Panc1 (cell line): ENCODE data around the gene DUS1L. TPM values are rescaled to one million over a fixed set of nuclear protein-coding genes. Genes with fewer than 3 reads are reported as not detected.

Source experiments
- ATAC-seq: fragments of 200-7000 bp; cut with Tn5 transposase; 2 replicates; pipeline ENCODE4 v1.9.1; 2020; ENCODE audit warnings: mild to moderate bottlenecking, moderate library complexity
- BruUV-seq: library from RNA; stranded (reverse); fragments of 400-500 nt; replicated peaks from 2 replicates; lab custom pipeline; 2021; lab: Mats Ljungman, UMichigan
- CTCF ChIA-PET: fragments of 300-600 bp; sonication (Branson Sonifier 250); formaldehyde crosslinking; loops from one replicate; lab custom pipeline; 2022; ENCODE audit warnings: antibody characterized with exemption; lab: Charles Lee
- POLR2A ChIA-PET: fragments of 300-600 bp; sonication (Branson Sonifier 250); formaldehyde crosslinking; loops from one replicate; lab custom pipeline; 2022; ENCODE audit warnings: antibody characterized with exemption; lab: Charles Lee
- DNase-seq: peaks from one replicate; pipeline ENCODE4 v3.0.0-alpha.2; 2010; ENCODE audit warnings: low read depth, low spot score
- H3K27ac ChIP-seq: 2 replicates; pipeline ENCODE4 v1.5.1; 2011; ENCODE audit warnings: mild to moderate bottlenecking, low read length, inconsistent platforms
- H3K27me3 ChIP-seq: fragments of 200-500 bp; sonication (Bioruptor generic); 2 replicates; pipeline ENCODE4 v1.6.0; 2014; ENCODE audit warnings: low read length, inconsistent platforms; ENCODE audit not compliant: control insufficient read depth, insufficient read depth
- H3K36me3 ChIP-seq: fragments of 200-500 bp; sonication (Bioruptor generic); 2 replicates; pipeline ENCODE4 v1.5.1; 2014; ENCODE audit warnings: inconsistent platforms, mild to moderate bottlenecking, low read length, moderate library complexity; ENCODE audit not compliant: control insufficient read depth, insufficient read depth
- H3K4me1 ChIP-seq: 2 replicates; pipeline ENCODE4 v1.5.1; 2011; ENCODE audit warnings: inconsistent platforms, mild to moderate bottlenecking, low read length, moderate library complexity; ENCODE audit not compliant: control insufficient read depth, insufficient read depth
- H3K4me3 ChIP-seq, 2 experiments: 2 replicates each; pipeline ENCODE4 v1.5.1; 2011 to 2012; ENCODE audit warnings: low read depth in 2 of 2, low read length in 2 of 2, mild to moderate bottlenecking in 2 of 2, inconsistent platforms in 1 of 2, moderate library complexity in 1 of 2
- H3K9me3 ChIP-seq: fragments of 200-500 bp; sonication (Bioruptor generic); 2 replicates; pipeline ENCODE4 v1.5.1; 2014; ENCODE audit warnings: low read depth, mild to moderate bottlenecking, inconsistent platforms, low read length, moderate library complexity; ENCODE audit not compliant: control insufficient read depth, insufficient read depth
- POLR2AphosphoS5 ChIP-seq: IDR thresholded peaks from 2 replicates; pipeline ENCODE4 v1.6.1; 2012; ENCODE audit warnings: mild to moderate bottlenecking, low read depth, low read length, moderate library complexity
- SIN3A ChIP-seq: IDR thresholded peaks from 2 replicates; pipeline ENCODE4 v1.6.1; 2012; ENCODE audit warnings: low read depth, mild to moderate bottlenecking, low read length, moderate library complexity, borderline replicate concordance; ENCODE audit not compliant: insufficient read depth
- TCF7L2 ChIP-seq: IDR thresholded peaks from 2 replicates; pipeline ENCODE4 v1.6.1; 2011; ENCODE audit warnings: mild to moderate bottlenecking, low read depth, low read length, inconsistent platforms
- in situ Hi-C: cut with HindIII; loops from 2 replicates; pipeline ENCODE4 v1.10.0; 2016; ENCODE audit warnings: low sequenced_read_pairs, low pct_unique_long_range_greater_than_20kb
- intact Hi-C: fragments of 100-400 bp; cut with micrococcal nuclease; formaldehyde crosslinking; loops from one replicate; pipeline ENCODE4 v1.10.0; 2022; ENCODE audit not compliant: unreplicated experiment
- total RNA-seq: library from RNA; stranded (reverse); gene quantifications from one replicate; pipeline ENCODE4 v1.2.1, GENCODE V29; 2021; ENCODE audit not compliant: unreplicated experiment
- TF ChIP-seq, protein P1 (sequence below): fragments of 450-650 bp; IDR thresholded peaks from 2 replicates; pipeline ENCODE4 v1.5.1; 2017; ENCODE audit warnings: mild to moderate bottlenecking
- TF ChIP-seq, protein P2 (sequence below), 2 experiments: IDR thresholded peaks; 2 replicates each; pipeline ENCODE4 v1.6.1; 2011 to 2012; ENCODE audit warnings: low read depth in 2 of 2, control low read depth in 1 of 2, low read length in 1 of 2, mild to moderate bottlenecking in 1 of 2, moderate library complexity in 1 of 2; ENCODE audit not compliant: insufficient read depth in 1 of 2

The DUS1L gene
- total RNA-seq, 1 experiment from 2014 or later: 115 TPM

GRCh38 chr17:82073446-82073845 is 7.8 kb upstream of the DUS1L start:
- no peak overlapping the region for H3K27ac ChIP-seq
- no peak for TF ChIP-seq TCF7L2
- no peak for TF ChIP-seq SIN3A
- TF ChIP-seq, protein P1, sequence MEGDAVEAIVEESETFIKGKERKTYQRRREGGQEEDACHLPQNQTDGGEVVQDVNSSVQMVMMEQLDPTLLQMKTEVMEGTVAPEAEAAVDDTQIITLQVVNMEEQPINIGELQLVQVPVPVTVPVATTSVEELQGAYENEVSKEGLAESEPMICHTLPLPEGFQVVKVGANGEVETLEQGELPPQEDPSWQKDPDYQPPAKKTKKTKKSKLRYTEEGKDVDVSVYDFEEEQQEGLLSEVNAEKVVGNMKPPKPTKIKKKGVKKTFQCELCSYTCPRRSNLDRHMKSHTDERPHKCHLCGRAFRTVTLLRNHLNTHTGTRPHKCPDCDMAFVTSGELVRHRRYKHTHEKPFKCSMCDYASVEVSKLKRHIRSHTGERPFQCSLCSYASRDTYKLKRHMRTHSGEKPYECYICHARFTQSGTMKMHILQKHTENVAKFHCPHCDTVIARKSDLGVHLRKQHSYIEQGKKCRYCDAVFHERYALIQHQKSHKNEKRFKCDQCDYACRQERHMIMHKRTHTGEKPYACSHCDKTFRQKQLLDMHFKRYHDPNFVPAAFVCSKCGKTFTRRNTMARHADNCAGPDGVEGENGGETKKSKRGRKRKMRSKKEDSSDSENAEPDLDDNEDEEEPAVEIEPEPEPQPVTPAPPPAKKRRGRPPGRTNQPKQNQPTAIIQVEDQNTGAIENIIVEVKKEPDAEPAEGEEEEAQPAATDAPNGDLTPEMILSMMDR: no peak
- TF ChIP-seq POLR2AphosphoS5: no peak
- TF ChIP-seq, protein P2, sequence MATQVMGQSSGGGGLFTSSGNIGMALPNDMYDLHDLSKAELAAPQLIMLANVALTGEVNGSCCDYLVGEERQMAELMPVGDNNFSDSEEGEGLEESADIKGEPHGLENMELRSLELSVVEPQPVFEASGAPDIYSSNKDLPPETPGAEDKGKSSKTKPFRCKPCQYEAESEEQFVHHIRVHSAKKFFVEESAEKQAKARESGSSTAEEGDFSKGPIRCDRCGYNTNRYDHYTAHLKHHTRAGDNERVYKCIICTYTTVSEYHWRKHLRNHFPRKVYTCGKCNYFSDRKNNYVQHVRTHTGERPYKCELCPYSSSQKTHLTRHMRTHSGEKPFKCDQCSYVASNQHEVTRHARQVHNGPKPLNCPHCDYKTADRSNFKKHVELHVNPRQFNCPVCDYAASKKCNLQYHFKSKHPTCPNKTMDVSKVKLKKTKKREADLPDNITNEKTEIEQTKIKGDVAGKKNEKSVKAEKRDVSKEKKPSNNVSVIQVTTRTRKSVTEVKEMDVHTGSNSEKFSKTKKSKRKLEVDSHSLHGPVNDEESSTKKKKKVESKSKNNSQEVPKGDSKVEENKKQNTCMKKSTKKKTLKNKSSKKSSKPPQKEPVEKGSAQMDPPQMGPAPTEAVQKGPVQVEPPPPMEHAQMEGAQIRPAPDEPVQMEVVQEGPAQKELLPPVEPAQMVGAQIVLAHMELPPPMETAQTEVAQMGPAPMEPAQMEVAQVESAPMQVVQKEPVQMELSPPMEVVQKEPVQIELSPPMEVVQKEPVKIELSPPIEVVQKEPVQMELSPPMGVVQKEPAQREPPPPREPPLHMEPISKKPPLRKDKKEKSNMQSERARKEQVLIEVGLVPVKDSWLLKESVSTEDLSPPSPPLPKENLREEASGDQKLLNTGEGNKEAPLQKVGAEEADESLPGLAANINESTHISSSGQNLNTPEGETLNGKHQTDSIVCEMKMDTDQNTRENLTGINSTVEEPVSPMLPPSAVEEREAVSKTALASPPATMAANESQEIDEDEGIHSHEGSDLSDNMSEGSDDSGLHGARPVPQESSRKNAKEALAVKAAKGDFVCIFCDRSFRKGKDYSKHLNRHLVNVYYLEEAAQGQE (IDR thresholded peaks at IDR 0.05; ENCODE audit: insufficient read depth in 1 of 2, low read depth in 2 of 2, low read length in 1 of 2): no peak
- in situ Hi-C loops (no loop called here), intact Hi-C loops (no loop called here)
- H3K27me3 ChIP-seq: no peaks in the 10 kb centered on the region
- no peak overlapping the region for H3K4me3 ChIP-seq
- no TSS peak for BruUV-seq
- POLR2A ChIA-PET: interaction anchor here (0.6 to 0.7 kb wide), 2 partner anchors 21 to 33 kb away, joined by 4 to 21 read pairs; no protein-coding TSS in a partner anchor
- no peak for ATAC-seq
- no peaks in the 10 kb centered on the region; the same call in 1 of the 2 replicates for H3K36me3 ChIP-seq
- no peaks in the 10 kb centered on the region for H3K9me3 ChIP-seq
- DNase-seq: no peak
- peaks cover 17% of the 10 kb centered on the region for H3K4me1 ChIP-seq
- CTCF ChIA-PET: no interaction called here

- DNase-seq (no peak), ATAC-seq (no peak)
- ChIA-PET CTCF (interaction anchor here (0.7 kb wide), 1 partner anchor 31 kb away, joined by 3 read pairs; no protein-coding TSS in a partner anchor), POLR2A (interaction anchor here (0.6 kb wide), 1 partner anchor 32 kb away, joined by 21 read pairs; no protein-coding TSS in a partner anchor)
- in situ Hi-C loops (no loop called here), intact Hi-C loops (no loop called here)
- no peak for TF ChIP-seq POLR2AphosphoS5
- TF ChIP-seq, protein P1: no peak
- H3K4me3 ChIP-seq: no peak overlapping the region
- no peak overlapping the region for H3K27ac ChIP-seq
- peaks cover 11% of the 10 kb centered on the region for H3K4me1 ChIP-seq
- no peaks in the 10 kb centered on the region for H3K27me3 ChIP-seq
- H3K36me3 ChIP-seq: no peaks in the 10 kb centered on the region
- BruUV-seq: no TSS peak
- no peaks in the 10 kb centered on the region for H3K9me3 ChIP-seq
Observed at GRCh38 chr17:82072827-82073226, 7.2 kb upstream of the DUS1L start.
